ENCODE data around the gene AKAP13. TPM values are rescaled to one million over a fixed set of nuclear protein-coding genes. Genes with fewer than 3 reads are reported as not detected.

Gene AKAP13
- total and polyA plus RNA-seq, 2 donors (not counting 1 experiment from before 2014, with no cell fraction given), result 73.8 to 358 TPM

GRCh38 chr15:85749261-85750151 is 369.1 kb downstream of the AKAP13 start:
- Histone ChIP-seq H3K9me3 (ENCODE audit: control extremely low read depth in 1 of 3, control insufficient read depth in 2 of 3, insufficient read depth in 1 of 3, low read length in 2 of 3) (no peaks in the 10 kb centered on the region), H3K9ac (ENCODE audit: low read length) (no peak overlapping the region), H3K27me3 (replicated peaks in 1 of 4; ENCODE audit: control extremely low read depth in 1 of 4, control insufficient read depth in 3 of 4, insufficient read depth in 4 of 4, low read length in 3 of 4) (no peaks in the 10 kb centered on the region), H3K27ac (ENCODE audit: low read length in 2 of 2) (no peak overlapping the region), H3K4me2 (replicated peaks; ENCODE audit: low read depth, low read length, poor library complexity, severe bottlenecking) (no peak overlapping the region), H3K4me1 (ENCODE audit: control insufficient read depth in 2 of 2, insufficient read depth in 2 of 2, low read length in 2 of 2) (no peaks in the 10 kb centered on the region), H3K36me3 (replicated peaks in 1 of 2; ENCODE audit: control extremely low read depth in 1 of 2, control insufficient read depth in 1 of 2, extremely low read depth in 1 of 2, insufficient read depth in 2 of 2, low read length in 1 of 2) (peaks cover 0 to 47% of the 10 kb centered on the region in 2 experiments), H4K20me1 (ENCODE audit: control insufficient read depth, insufficient read depth, low read length, poor library complexity, severe bottlenecking) (peaks cover 31% of the 10 kb centered on the region), H2AFZ (ENCODE audit: insufficient read depth, low read depth, low read length, poor library complexity, severe bottlenecking) (no peak overlapping the region), H3K4me3 (ENCODE audit: control extremely low read depth in 1 of 5, extremely low read depth in 1 of 5, insufficient read depth in 1 of 5, low read depth in 2 of 5, low read length in 4 of 5) (no peak overlapping the region), H3K79me2 (ENCODE audit: control insufficient read depth, insufficient read depth, low read length) (no peaks in the 10 kb centered on the region)
- WGBS (ENCODE audit: insufficient coverage), result 96% methylated on average over 18 of the region's 21 CpGs
- intact Hi-C loops (cut with micrococcal nuclease), result no loop called here
- TF ChIP-seq CTCF (IDR thresholded peaks at IDR 0.05) (no peak), EZH2 (IDR thresholded peaks at IDR 0.05; ENCODE audit: borderline replicate concordance, insufficient read depth, low read depth, low read length, poor library complexity, severe bottlenecking) (no peak)
- H3K27me3 Mint-ChIP-seq, result no peaks in the 10 kb centered on the region
- no peak for ATAC-seq (ENCODE audit: low read depth)
- peaks cover 2% of the 10 kb centered on the region for H3K4me1 Mint-ChIP-seq
- H3K27ac Mint-ChIP-seq, result no peak overlapping the region
- ChIA-PET POLR2A (no interaction called here), CTCF (interaction anchor here (1.5 kb wide), 1 partner anchor 11 kb away, joined by 4 read pairs; no protein-coding TSS in a partner anchor)
- DNase-seq, result no peak
- H3K9me3 Mint-ChIP-seq (ENCODE audit: insufficient read depth), result no peaks in the 10 kb centered on the region
- no peak overlapping the region for H3K4me3 Mint-ChIP-seq

Measured in B cell (primary cell).